NB4 (cell line): ENCODE results near the gene RABGAP1.

Experiments
- DNase-seq: peaks from one replicate; pipeline ENCODE4 v3.0.0; 2010; ENCODE audit warnings: low read depth
- H3K4me3 ChIP-seq: one replicate; pipeline ENCODE4 v1.5.1; 2011; ENCODE audit warnings: mild to moderate bottlenecking, low read depth, low read length, moderate library complexity
- CTCF ChIP-seq: IDR thresholded peaks from one replicate; pipeline ENCODE4 v1.5.1; 2012; ENCODE audit warnings: low read depth, low read length
- MAX ChIP-seq: IDR thresholded peaks from 2 replicates; pipeline ENCODE4 v1.6.1; 2011; ENCODE audit warnings: low read depth, low read length
- MYC ChIP-seq: IDR thresholded peaks from 2 replicates; pipeline ENCODE4 v1.6.1; 2011; ENCODE audit warnings: low read depth, low read length
- POLR2A ChIP-seq: IDR thresholded peaks from 2 replicates; pipeline ENCODE4 v1.6.1; 2011; ENCODE audit warnings: mild to moderate bottlenecking; ENCODE audit not compliant: insufficient read length; ENCODE audit errors: extremely low read depth

Gene RABGAP1

GRCh38 chr9:123040801-123041200 is 100.0 kb downstream of the RABGAP1 start:
- H3K4me3 ChIP-seq, result no peak overlapping the region

GRCh38 chr9:123041489-123041888 is 100.7 kb downstream of the RABGAP1 start:
- DNase-seq, result no peak
- no peak for TF ChIP-seq MYC
- no peak for TF ChIP-seq CTCF
- no peak for TF ChIP-seq POLR2A
- TF ChIP-seq MAX, result no peak
- no peak overlapping the region for H3K4me3 ChIP-seq

More at GRCh38 chr9:123040801-123041200, 100.0 kb downstream of the RABGAP1 start:
- no peak for TF ChIP-seq CTCF
- TF ChIP-seq POLR2A, result no peak
- no peak for TF ChIP-seq MAX
- no peak for TF ChIP-seq MYC
- DNase-seq, result no peak

GRCh38 chr9:123043081-123043939 is 102.5 kb downstream of the RABGAP1 start:
- DNase-seq, result no peak
- no peak overlapping the region for H3K4me3 ChIP-seq
- TF ChIP-seq POLR2A (no peak), MAX (no peak), CTCF (no peak), MYC (no peak)

GRCh38 chr9:123044586-123044985 is 103.8 kb downstream of the RABGAP1 start:
- H3K4me3 ChIP-seq, result no peak overlapping the region
- no peak for DNase-seq
- TF ChIP-seq MAX (no peak), POLR2A (no peak), CTCF (no peak), MYC (no peak)

- no peak for TF ChIP-seq POLR2A
- no peak for TF ChIP-seq MYC
- TF ChIP-seq CTCF, result no peak
- TF ChIP-seq MAX, result no peak
- no peak overlapping the region for H3K4me3 ChIP-seq
Observed at GRCh38 chr9:123046406-123047195, 105.8 kb downstream of the RABGAP1 start.

More at GRCh38 chr9:123046406-123047195, 105.8 kb downstream of the RABGAP1 start:
- DNase-seq, result no peak
